ENCODE results near the gene SIX3.

The SIX3 gene

GRCh38 chr2:44918095-44918775 is 23.3 kb upstream of the SIX3 start:
- no peak for DNase-seq
- H3K9me3 ChIP-seq (ENCODE audit: control insufficient read depth, low read length), result no peaks in the 10 kb centered on the region
- no peak overlapping the region for H3K4me3 ChIP-seq (ENCODE audit: insufficient read depth, low read depth, low read length, poor library complexity, severe bottlenecking)
- H3K36me3 ChIP-seq (ENCODE audit: control insufficient read depth, insufficient read depth, low read length), result no peaks in the 10 kb centered on the region
- H3K4me1 ChIP-seq (ENCODE audit: control insufficient read depth, insufficient read depth, low read length, poor library complexity, severe bottlenecking), result no peaks in the 10 kb centered on the region
- H3K27me3 ChIP-seq (replicated peaks; ENCODE audit: control insufficient read depth, insufficient read depth, low read length, poor library complexity, severe bottlenecking), result no peaks in the 10 kb centered on the region
- no peak overlapping the region for H3K27ac ChIP-seq (ENCODE audit: insufficient read depth, low read length, poor library complexity, severe bottlenecking)

DNA sequence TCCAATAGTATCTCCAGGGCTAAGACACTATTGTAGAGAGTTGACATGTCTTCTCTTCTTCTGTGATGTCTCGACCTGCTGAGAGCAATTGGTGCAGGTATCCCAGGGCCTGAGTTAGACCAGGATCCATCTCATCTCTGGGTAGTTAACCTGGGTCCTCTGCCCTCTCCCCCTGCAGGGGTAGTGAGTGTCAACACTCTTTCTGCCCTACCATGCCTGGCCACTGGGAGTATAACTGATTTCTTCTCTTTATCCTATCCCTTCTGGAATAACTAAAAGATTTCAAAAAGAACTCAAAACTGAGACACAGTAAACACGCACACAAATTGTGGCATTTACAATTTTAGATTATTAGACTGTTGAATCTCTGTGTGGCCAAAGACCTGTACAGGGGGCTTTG is 20.8 kb upstream of the SIX3 start:
- no peaks in the 10 kb centered on the region for H3K36me3 ChIP-seq (ENCODE audit: control insufficient read depth, insufficient read depth, low read length)
- H3K9me3 ChIP-seq (ENCODE audit: control insufficient read depth, low read length), result no peaks in the 10 kb centered on the region
- no peak for DNase-seq
- no peak overlapping the region for H3K4me3 ChIP-seq (ENCODE audit: insufficient read depth, low read depth, low read length, poor library complexity, severe bottlenecking)
- no peaks in the 10 kb centered on the region for H3K4me1 ChIP-seq (ENCODE audit: control insufficient read depth, insufficient read depth, low read length, poor library complexity, severe bottlenecking)
- H3K27ac ChIP-seq (ENCODE audit: insufficient read depth, low read length, poor library complexity, severe bottlenecking), result no peak overlapping the region
- peaks cover 7% of the 10 kb centered on the region for H3K27me3 ChIP-seq (replicated peaks; ENCODE audit: control insufficient read depth, insufficient read depth, low read length, poor library complexity, severe bottlenecking)

DNA sequence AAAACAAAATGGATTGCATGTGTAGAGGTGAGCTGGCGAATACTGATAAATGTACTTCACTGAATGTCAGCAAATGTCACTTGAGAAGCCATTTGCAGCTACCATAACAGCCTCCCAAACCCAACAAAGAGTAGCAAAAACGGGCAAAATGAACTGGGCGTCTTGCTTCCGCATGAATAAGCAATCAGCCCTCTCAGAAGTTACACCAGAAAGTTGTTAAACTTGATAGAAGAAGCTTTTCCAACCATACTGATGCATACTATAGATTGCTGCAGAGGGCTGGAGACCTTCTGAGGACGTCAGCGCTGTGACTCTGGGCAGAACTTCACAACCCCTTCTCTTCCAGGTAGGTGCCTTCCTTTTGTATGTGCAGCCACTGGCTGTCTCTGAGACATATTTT is 18.7 kb upstream of the SIX3 start:
- H3K27ac ChIP-seq (ENCODE audit: insufficient read depth, low read length, poor library complexity, severe bottlenecking), result no peak overlapping the region
- no peaks in the 10 kb centered on the region for H3K9me3 ChIP-seq (ENCODE audit: control insufficient read depth, low read length)
- H3K36me3 ChIP-seq (ENCODE audit: control insufficient read depth, insufficient read depth, low read length), result no peaks in the 10 kb centered on the region
- H3K4me1 ChIP-seq (ENCODE audit: control insufficient read depth, insufficient read depth, low read length, poor library complexity, severe bottlenecking), result no peaks in the 10 kb centered on the region
- H3K4me3 ChIP-seq (ENCODE audit: insufficient read depth, low read depth, low read length, poor library complexity, severe bottlenecking), result no peak overlapping the region
- no peak for DNase-seq
- peaks cover 21% of the 10 kb centered on the region for H3K27me3 ChIP-seq (replicated peaks; ENCODE audit: control insufficient read depth, insufficient read depth, low read length, poor library complexity, severe bottlenecking)

GRCh38 chr2:44925561-44926136 is 15.9 kb upstream of the SIX3 start:
- H3K4me1 ChIP-seq (ENCODE audit: control insufficient read depth, insufficient read depth, low read length, poor library complexity, severe bottlenecking), result no peaks in the 10 kb centered on the region
- H3K27ac ChIP-seq (ENCODE audit: insufficient read depth, low read length, poor library complexity, severe bottlenecking), result no peak overlapping the region
- H3K36me3 ChIP-seq (ENCODE audit: control insufficient read depth, insufficient read depth, low read length), result no peaks in the 10 kb centered on the region
- no peak overlapping the region for H3K4me3 ChIP-seq (ENCODE audit: insufficient read depth, low read depth, low read length, poor library complexity, severe bottlenecking)
- H3K27me3 ChIP-seq (replicated peaks; ENCODE audit: control insufficient read depth, insufficient read depth, low read length, poor library complexity, severe bottlenecking), result peaks cover 45% of the 10 kb centered on the region
- DNase-seq, result no peak
- no peaks in the 10 kb centered on the region for H3K9me3 ChIP-seq (ENCODE audit: control insufficient read depth, low read length)

- H3K36me3 ChIP-seq (ENCODE audit: control insufficient read depth, insufficient read depth, low read length), result no peaks in the 10 kb centered on the region
- H3K27me3 ChIP-seq (replicated peaks; ENCODE audit: control insufficient read depth, insufficient read depth, low read length, poor library complexity, severe bottlenecking), result peaks cover 56% of the 10 kb centered on the region
- H3K27ac ChIP-seq (ENCODE audit: insufficient read depth, low read length, poor library complexity, severe bottlenecking), result no peak overlapping the region
- DNase-seq, result no peak
- H3K9me3 ChIP-seq (ENCODE audit: control insufficient read depth, low read length), result no peaks in the 10 kb centered on the region
- no peak overlapping the region for H3K4me3 ChIP-seq (ENCODE audit: insufficient read depth, low read depth, low read length, poor library complexity, severe bottlenecking)
- H3K4me1 ChIP-seq (ENCODE audit: control insufficient read depth, insufficient read depth, low read length, poor library complexity, severe bottlenecking), result no peaks in the 10 kb centered on the region
Measured at GRCh38 chr2:44926957-44927356, 14.5 kb upstream of the SIX3 start.

GRCh38 chr2:44927985-44928482 is 13.5 kb upstream of the SIX3 start:
- no peak overlapping the region for H3K4me3 ChIP-seq (ENCODE audit: insufficient read depth, low read depth, low read length, poor library complexity, severe bottlenecking)
- no peaks in the 10 kb centered on the region for H3K4me1 ChIP-seq (ENCODE audit: control insufficient read depth, insufficient read depth, low read length, poor library complexity, severe bottlenecking)
- no peaks in the 10 kb centered on the region for H3K36me3 ChIP-seq (ENCODE audit: control insufficient read depth, insufficient read depth, low read length)
- peaks cover 60% of the 10 kb centered on the region for H3K27me3 ChIP-seq (replicated peaks; ENCODE audit: control insufficient read depth, insufficient read depth, low read length, poor library complexity, severe bottlenecking)
- DNase-seq, result no peak
- H3K9me3 ChIP-seq (ENCODE audit: control insufficient read depth, low read length), result no peaks in the 10 kb centered on the region
- no peak overlapping the region for H3K27ac ChIP-seq (ENCODE audit: insufficient read depth, low read length, poor library complexity, severe bottlenecking)

GRCh38 chr2:44928483-44929158 is 12.9 kb upstream of the SIX3 start:
- Histone ChIP-seq H3K4me3 (ENCODE audit: insufficient read depth, low read depth, low read length, poor library complexity, severe bottlenecking) (no peak overlapping the region), H3K27me3 (replicated peaks; ENCODE audit: control insufficient read depth, insufficient read depth, low read length, poor library complexity, severe bottlenecking) (peaks cover 57% of the 10 kb centered on the region), H3K36me3 (ENCODE audit: control insufficient read depth, insufficient read depth, low read length) (no peaks in the 10 kb centered on the region), H3K27ac (ENCODE audit: insufficient read depth, low read length, poor library complexity, severe bottlenecking) (no peak overlapping the region), H3K4me1 (ENCODE audit: control insufficient read depth, insufficient read depth, low read length, poor library complexity, severe bottlenecking) (no peaks in the 10 kb centered on the region), H3K9me3 (ENCODE audit: control insufficient read depth, low read length) (no peaks in the 10 kb centered on the region)
- no peak for DNase-seq

GRCh38 chr2:44929159-44929734 is 12.3 kb upstream of the SIX3 start:
- peaks cover 53% of the 10 kb centered on the region for H3K27me3 ChIP-seq (replicated peaks; ENCODE audit: control insufficient read depth, insufficient read depth, low read length, poor library complexity, severe bottlenecking)

DNA sequence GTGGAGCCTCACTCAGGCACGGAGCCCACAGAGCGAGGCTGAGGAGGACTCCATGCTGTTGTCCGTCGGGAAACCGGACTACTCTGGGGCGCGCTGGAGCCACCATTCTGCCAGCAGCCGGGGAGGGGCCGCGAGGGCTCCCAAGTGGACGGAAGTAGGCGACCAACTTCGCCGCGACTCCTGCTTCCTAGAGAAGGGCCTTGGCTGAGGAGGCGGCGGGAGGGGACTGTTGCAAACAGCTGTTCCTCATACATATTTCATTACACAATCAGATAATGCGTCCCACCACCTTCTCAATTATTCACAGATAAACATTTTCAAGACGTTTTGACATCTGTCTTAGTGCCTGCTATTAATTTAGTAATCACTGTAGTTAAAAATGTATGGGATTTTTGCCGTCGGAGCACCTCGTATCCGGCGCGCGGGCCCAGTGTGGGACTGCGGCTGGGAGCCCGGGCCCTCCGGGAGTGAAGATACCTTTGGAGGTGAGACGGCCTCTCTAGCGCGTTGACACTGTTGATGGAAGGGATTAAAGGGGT is 11.7 kb upstream of the SIX3 start:
- H3K27me3 ChIP-seq (replicated peaks; ENCODE audit: control insufficient read depth, insufficient read depth, low read length, poor library complexity, severe bottlenecking), result peaks cover 55% of the 10 kb centered on the region
- DNase-seq, result no peak
- H3K4me1 ChIP-seq (ENCODE audit: control insufficient read depth, insufficient read depth, low read length, poor library complexity, severe bottlenecking), result no peaks in the 10 kb centered on the region
- no peak overlapping the region for H3K27ac ChIP-seq (ENCODE audit: insufficient read depth, low read length, poor library complexity, severe bottlenecking)
- no peaks in the 10 kb centered on the region for H3K9me3 ChIP-seq (ENCODE audit: control insufficient read depth, low read length)
- no peaks in the 10 kb centered on the region for H3K36me3 ChIP-seq (ENCODE audit: control insufficient read depth, insufficient read depth, low read length)
- H3K4me3 ChIP-seq (ENCODE audit: insufficient read depth, low read depth, low read length, poor library complexity, severe bottlenecking), result no peak overlapping the region

More at GRCh38 chr2:44929159-44929734, 12.3 kb upstream of the SIX3 start:
- DNase-seq, result no peak
- Histone ChIP-seq H3K4me1 (ENCODE audit: control insufficient read depth, insufficient read depth, low read length, poor library complexity, severe bottlenecking) (no peaks in the 10 kb centered on the region), H3K9me3 (ENCODE audit: control insufficient read depth, low read length) (no peaks in the 10 kb centered on the region), H3K36me3 (ENCODE audit: control insufficient read depth, insufficient read depth, low read length) (no peaks in the 10 kb centered on the region), H3K4me3 (ENCODE audit: insufficient read depth, low read depth, low read length, poor library complexity, severe bottlenecking) (no peak overlapping the region), H3K27ac (ENCODE audit: insufficient read depth, low read length, poor library complexity, severe bottlenecking) (no peak overlapping the region)

Data from effector memory CD4-positive, alpha-beta T cell (primary cell).